NCI-H526 treated with DMSO at 0.1 percent for 48 hours (cell line): ENCODE data around the gene MTRF1L.
"Not testable (repeated sequence)": the region's sequence is repeated elsewhere in the genome, so short reads cannot be mapped to it uniquely, and the experiment has no call there.

Source experiments
- DNase-seq: peaks from one replicate; lab custom pipeline; 2025; lab: John Stamatoyannopoulos, UW

MTRF1L gene

GRCh38 chr6:152969688-152970418, 32.7 kb downstream of the MTRF1L start:
- DNase-seq = no peak

GRCh38 chr6:152966168-152966894, 36.2 kb downstream of the MTRF1L start:
- not testable (repeated sequence) for DNase-seq

- DNase-seq = no peak
Observed at GRCh38 chr6:152959333-152959732, 43.2 kb downstream of the MTRF1L start.

GRCh38 chr6:152957796-152958195, 44.7 kb downstream of the MTRF1L start:
- no peak for DNase-seq

GRCh38 chr6:152954443-152954842, 48.1 kb downstream of the MTRF1L start:
- no peak for DNase-seq

- DNase-seq = peak; percentile 8
Observed at GRCh38 chr6:152952866-152953509, 49.5 kb downstream of the MTRF1L start.

- DNase-seq = no peak
Observed at GRCh38 chr6:152952045-152952444, 50.5 kb downstream of the MTRF1L start.

- DNase-seq = no peak
Observed at GRCh38 chr6:152950240-152950639, 52.3 kb downstream of the MTRF1L start.

- peak; percentile 29 for DNase-seq
Observed at GRCh38 chr6:152948150-152948768, 54.2 kb downstream of the MTRF1L start.

GRCh38 chr6:152946995-152947394, 55.5 kb downstream of the MTRF1L start:
- DNase-seq = no peak

- no peak for DNase-seq
Observed at GRCh38 chr6:152946484-152946883, 56.0 kb downstream of the MTRF1L start.

- no peak for DNase-seq
Observed at GRCh38 chr6:152943260-152943897, 59.1 kb downstream of the MTRF1L start.

GRCh38 chr6:152942319-152942869, 60.1 kb downstream of the MTRF1L start:
- no peak for DNase-seq

- DNase-seq = no peak
Observed at GRCh38 chr6:152941746-152942145, 60.8 kb downstream of the MTRF1L start.
